Measurements from ENCODE around the gene DEFB131A.
"Not testable (repeated sequence)": the region's sequence is repeated elsewhere in the genome, so short reads cannot be mapped to it uniquely, and the experiment has no call there.

The DEFB131A gene, protein sequence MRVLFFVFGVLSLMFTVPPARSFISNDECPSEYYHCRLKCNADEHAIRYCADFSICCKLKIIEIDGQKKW

DNA sequence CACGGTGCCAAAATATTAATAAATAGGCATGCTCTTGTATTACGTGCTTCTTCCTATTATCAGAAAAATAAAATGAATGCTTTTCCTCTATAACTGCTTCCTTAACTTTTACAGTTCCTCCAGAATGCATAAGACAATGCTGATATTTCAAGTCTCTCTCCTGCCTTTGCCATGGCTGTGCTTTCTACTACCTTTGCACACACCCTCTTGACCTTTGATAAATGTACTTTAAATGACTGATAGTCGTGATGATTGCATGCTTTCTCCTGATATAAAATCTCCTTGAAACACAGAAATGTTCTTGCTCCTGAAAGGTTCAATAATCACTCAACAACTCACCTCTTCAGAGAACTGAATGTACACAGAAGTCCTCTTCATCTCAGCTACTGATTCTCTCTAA, at the start of gene DEFB131A:
DEFB131A (plus strand) TSS at position 301 of the 400 bp plus-strand sequence. CDS start 120 bp downstream, outside the sequence.
- ATAC-seq, result not testable (repeated sequence)

DNA sequence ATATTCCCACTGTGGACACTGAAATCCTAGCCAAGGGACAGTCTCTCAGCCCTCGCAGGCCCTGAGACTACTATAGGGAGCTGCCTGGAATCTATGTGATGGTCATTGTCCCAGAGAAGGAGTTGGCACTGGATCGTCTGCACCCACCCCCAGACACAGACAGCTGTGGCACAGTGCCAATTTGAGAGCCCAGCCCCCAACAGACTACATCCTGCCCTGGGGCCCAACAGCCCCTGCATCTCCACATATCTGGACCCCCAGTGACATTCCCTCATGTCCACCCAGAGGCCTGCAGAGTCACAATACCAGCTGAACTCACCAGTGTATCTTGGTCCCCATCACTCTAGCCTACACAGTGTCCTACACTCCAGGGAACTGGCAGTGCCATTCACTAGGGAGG, 38.4 kb upstream of the DEFB131A start:
- ATAC-seq, result not testable (repeated sequence)

DNA sequence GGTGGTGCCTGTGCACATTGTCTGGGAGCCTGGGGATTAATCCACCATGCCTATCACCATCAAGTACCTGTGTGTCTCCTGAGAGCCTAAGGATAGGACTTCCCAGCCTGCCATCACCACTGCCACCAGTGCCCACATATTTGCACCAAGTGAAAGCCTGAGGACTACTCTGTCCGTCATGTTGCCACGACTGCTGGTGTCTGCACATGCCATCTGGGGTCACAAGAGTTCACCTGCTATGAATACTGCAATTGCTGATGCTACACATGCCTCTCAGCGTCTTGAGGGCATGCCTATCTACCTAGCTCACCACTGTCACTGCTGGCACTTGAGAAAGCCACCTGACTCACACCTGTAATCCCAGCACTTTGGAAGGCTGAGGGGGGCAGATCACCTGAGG, 37.7 kb upstream of the DEFB131A start:
- not testable (repeated sequence) for ATAC-seq

DNA sequence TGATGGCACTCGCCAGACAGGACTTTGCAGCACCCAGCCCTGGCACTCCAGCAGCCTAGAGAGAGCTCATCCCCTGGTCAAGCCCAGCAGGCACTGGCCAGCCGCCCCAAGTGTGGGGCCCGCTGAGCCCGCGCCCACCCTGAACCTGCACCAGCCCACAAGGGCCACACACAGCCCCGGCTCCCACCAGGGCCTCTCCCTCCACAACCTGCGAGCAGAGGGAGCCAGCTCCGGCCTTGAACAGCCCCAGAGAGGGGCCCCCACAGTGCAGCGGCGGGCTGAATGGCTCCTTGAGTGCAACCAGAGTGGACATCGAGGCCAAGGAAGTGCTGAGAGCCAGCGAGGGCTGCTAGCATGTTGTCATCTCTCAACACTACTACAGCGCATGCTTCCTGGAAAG, 34.4 kb upstream of the DEFB131A start:
- ATAC-seq, result no peak

DNA sequence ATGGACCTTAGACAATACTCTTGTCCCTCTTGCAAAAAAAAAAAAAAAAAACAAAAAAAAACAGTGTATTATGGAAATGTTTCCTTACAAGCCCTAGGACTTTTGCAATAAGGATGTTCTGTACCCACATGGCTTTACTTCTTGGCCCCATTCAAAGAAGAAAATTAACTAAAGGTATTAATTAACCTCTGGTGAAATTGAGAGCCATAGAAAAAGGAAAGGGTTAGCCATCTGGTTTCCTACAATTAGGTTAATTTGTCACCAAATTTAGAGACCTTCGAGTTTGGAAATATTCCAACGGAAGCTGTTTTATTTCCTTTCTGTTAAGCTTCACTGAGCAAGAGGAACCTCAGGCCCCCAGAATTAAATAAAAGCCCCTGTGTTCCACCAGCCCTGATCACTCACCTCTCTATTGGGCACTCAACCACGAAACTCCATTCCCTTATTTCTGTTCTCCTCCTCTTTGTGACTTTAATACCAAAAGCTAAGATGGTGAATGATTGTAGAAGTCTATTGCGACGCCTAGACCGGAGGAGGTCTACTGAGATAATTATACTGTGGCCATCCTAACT, 22.2 kb upstream of the DEFB131A start:
- ATAC-seq, result not testable (repeated sequence)

DNA sequence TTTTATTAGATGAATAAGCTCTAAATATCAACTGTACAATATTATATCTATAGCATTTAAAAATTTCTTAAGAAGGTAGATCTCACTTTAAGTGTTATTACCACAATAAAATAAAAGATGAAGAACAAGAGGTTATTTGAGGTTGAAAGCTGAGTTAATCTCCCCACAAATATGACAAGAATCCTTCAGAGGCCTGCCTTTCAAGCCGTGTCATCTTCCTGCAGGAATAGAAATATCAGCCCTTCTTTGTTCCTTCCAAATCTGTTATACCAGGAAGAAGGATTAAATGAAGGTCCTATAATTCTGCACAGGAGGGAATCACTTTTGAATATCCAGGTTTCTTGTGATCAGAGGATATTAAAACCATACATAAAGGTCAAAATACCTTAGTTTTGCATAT, 18.3 kb upstream of the DEFB131A start:
- not testable (repeated sequence) for ATAC-seq

DNA sequence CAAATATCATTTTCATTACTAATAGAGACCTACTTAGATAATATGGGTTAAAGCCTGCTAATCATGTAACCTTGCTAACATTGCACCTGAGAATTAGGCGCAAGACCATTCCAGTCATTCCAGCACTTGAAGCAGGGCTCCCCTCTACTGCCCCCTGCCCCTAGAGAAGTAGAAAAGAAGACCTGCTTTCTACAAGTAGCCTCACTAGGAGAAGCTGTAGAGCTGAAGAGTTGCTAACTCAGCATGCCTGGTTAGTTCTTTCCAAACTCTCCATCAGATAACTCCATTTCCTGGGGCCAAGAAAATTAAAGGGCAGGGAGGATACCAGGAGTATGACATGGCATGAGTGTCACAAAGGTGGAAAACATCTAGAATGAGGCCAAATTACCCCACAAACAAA, 14.2 kb upstream of the DEFB131A start:
- not testable (repeated sequence) for ATAC-seq

DNA sequence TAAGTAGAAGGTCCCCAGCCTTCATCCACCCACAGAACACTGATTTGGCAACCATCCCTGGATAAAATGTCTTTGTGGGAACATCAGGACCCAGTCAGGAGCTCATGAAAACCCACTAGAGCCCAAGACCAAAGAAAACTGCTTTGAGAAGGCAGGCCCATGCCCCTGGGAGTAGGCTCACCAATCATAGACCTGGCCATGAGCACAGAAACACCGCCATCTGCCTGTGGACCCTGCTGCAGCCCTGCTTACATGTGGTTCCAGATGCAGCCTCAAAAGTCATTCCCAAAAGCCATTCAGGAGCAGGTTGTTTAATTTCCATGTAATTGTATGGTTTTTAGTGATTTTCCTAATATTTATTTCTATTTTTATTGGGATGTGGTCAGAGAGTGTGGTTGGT, 10.9 kb upstream of the DEFB131A start:
- not testable (repeated sequence) for ATAC-seq

DNA sequence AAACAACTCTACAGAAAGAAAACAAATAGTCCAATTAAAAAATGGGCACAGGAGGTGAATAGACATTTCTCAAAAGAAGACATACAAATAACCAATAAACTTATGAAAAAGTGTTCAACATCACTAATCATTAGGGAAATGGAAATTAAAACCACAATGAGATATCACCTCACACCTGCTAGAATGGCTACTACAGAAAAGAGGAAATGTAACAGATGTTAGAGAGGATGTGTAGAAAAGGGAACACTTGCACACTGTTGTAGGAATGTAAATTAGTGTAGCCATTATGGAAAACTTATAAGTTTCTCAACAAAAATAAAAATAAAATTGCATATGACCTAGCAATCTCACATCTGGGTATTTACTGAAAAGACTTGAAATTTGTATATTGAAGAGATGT, 7.5 kb upstream of the DEFB131A start:
- not testable (repeated sequence) for ATAC-seq

DNA sequence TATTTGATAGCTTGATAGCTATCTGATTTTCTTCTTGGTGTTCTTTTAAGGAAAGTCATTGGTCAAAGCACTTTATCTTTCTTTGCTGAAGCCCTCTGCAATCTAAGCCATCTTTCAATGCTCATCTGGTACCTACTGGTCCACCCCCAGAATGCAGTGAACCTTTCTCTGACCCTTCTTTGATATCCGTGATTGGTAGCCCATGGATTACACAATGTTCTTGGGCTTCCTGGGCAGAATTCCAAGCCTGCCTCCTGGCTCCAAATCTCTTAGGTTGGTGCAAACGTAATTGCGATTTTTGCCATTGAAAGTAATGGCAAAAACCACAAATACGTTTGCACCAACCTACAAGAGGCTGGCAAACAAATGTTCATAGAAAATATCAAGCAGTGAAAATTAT, 1.9 kb upstream of the DEFB131A start:
- ATAC-seq, result not testable (repeated sequence)

DNA sequence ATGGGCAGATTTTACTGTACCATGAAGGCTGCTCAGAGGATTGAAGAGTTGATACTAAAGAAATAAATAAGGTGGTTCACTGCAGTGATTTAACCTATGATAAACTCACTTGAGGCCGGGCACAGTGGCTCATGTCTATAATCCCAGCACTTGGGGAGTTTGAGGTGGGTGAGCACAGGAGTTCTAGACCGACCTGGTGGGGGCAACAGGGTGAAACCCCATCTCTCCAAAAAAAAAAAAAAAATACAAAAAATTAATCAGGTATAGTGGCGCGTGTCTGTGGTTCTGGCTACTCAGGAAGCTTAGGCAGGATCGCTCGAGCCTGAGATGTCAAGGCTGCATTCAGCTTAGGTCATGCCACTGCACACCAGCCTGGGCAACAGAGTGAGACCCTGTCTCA, 467 bp downstream of the DEFB131A start:
- ATAC-seq, result not testable (repeated sequence)

DNA sequence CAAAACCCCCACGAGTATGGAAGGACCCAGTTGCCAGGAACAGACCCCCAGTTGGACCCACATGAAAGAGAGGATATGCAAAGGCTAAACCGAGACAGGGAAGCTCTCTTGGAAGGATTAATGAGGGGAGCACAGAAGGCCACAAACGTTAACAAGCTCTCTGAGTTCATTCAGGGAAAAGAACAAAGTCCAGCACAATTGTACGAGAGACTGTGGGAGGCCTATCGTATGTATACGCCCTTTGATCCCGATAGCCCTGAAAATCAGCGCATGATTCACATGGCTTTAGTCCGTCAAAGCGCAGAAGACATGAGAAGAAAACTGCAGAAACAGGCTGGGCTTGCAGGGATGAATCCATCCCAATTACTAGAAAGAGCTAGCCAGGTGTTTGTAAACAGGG, 8.0 kb downstream of the DEFB131A start:
- ATAC-seq, result not testable (repeated sequence)

DNA sequence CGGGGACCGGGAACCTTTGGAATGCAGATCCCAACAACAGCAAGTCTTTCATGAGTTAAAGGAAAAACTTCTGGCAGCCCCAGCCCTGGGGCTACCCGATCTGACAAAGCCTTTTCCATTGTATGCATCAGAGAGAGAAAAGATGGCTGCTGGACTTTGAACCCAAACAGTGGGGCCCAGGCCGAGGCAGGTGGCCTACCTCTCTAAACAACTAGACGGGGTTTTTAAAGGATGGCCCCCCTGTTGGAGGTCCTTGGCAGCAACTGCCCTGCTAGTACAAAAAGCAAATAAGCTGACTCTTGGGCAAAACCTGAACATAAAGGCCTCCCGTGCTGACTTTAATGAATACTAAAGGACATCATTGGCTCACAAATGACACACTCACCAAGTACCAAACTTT, 10.1 kb downstream of the DEFB131A start:
- not testable (repeated sequence) for ATAC-seq

DNA sequence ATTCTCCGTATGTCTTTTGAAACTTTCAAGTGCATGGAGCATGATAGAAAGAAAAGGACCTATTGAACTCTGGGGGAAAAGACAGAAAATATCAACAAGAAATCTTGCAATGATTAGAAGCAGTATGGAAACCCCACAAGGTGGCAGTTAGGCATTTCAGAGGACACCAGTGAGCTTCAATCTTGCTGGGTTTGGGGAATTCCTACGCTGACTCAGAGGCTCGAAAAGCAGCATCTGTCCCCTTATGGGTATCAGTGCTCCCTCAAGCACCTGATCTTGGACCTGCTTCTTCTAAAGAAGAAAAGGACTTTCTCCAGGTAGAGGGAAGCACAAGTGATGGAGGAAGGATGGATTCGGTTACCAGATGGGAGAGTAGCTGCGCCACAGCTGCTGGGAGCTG, 10.8 kb downstream of the DEFB131A start:
- not testable (repeated sequence) for ATAC-seq

DNA sequence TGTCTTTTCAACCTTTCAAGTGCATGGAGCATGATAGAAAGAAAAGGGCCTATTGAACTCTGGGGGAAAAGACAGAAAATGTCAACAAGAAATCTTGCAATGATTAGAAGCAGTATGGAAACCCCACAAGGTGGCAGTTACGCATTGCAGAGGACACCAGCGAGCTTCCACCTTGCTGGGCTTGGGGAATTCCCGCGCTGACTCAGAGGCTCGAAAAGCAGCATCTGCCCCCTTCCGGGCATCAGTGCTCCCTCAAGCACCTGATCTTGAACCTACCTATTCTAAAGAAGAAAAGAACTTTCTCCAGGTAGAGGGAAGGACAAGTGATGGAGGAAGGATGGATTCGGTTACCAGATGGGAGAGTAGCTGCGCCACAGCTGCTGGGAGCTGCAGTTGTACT, 35.3 kb downstream of the DEFB131A start:
- not testable (repeated sequence) for ATAC-seq

DNA sequence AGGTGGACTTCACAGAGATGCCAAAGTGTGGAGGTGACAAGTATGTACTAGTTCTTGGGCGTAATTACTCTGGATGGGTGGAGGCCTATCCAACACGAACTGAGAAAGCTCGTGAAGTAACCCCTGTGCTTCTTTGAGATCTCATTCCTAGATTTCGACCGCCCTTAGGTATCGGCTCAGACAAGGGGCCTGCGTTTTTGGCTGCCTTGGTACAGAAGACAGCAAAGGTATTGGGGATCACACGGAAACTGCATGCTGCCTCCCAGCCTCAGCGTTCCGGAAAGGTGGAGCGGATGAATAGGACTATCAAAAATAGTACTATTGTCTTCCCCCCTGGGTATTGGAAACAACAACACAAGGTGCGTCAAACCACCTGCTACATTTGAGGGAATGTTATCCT, 35.9 kb downstream of the DEFB131A start:
- not testable (repeated sequence) for ATAC-seq

DNA sequence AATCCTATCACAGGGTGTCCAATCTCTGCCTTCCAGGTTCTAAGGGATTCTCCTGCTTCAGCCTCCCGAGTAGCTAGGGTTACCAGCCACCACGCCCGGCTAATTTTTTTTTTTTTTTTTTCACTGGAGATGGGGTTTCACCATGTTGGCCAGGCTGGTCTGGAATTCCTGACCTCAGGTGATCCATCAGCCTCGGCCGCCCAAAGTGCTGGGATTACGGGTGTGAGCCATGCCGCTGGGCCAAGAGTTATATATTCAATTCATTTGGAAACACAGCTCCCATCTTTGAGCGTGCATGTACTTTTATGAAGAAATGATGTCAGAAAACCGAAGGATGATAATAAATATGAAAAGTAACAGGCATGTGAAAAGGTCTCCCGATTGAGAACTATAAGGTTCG, 38.7 kb downstream of the DEFB131A start:
- ATAC-seq, result not testable (repeated sequence)

DNA sequence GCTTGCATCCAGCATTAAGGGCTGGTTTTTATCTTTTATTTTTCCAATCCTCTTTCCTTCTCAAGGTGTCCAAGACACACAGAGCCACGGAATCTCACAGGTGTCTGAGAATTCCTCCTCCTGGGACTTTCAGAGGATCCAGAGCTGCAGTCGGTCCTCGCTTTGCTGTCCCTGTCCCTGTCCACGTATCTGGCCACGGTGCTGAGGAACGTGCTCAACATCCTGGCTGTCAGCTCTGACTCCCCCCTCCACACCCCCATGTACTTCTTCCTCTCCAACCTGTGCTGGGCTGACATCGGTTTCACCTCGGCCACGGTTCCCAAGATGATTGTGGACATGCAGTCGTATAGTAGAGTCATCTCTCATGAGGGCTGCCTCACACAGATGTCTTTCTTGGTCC, 39.5 kb downstream of the DEFB131A start:
- ATAC-seq, result not testable (repeated sequence)

DNA sequence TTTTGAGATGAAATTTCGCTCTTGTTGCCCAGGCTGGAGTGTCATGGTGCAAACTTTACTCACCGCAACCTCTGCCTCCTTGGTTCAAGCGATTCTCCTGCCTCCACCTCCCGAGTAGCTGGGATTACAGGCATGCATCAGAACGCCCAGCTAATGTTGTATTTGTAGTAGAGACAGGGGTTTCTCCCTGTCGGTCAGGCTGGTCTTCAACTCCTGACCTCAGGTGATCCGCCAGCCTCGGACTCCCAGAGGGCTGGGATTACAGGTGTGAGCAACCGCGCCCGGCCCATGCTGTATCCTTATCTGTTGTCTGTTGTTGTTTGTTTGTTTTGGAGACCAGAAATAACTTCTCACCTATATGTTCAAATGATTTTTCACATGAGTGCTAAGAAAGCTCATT, 42.7 kb downstream of the DEFB131A start:
- not testable (repeated sequence) for ATAC-seq

DNA sequence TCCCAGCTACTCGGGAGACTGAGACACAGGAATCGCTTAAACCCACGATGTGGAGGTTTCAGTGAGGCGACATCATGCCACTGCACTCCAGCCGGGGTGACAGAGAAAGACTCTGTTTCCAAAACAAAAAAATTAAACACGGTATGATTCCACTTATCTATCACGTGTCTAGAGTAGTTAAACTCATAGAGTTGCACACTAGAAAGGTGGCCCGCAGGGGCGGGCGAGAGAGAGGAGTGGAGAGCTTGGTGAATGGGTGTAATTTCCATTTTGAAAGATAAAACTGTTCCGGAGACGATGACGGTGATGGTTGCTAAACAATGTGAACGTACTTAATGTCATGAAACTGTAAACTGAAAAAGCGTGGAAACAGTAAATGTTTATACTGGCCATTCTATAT, 44.6 kb downstream of the DEFB131A start:
- not testable (repeated sequence) for ATAC-seq

DNA sequence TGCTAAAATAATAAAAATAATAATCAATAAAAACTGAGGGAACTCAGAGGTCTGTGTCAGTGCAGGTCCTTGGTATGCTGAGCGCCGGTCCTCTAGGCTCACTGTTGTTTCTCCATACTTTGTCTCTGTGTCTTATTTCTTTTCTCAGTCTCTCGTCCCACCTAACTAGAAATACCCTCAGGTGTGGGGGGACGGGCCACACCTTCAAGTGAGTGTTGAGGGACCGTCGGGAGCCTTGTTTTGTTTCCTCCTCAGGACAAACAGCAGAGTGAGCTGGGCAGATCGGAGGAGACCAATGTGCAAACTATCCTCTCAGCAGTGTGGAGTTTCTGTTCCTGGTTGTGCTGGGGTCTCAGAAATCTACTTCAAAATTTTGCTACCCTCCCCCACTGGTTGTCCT, 46.3 kb downstream of the DEFB131A start:
- ATAC-seq, result not testable (repeated sequence)

DNA sequence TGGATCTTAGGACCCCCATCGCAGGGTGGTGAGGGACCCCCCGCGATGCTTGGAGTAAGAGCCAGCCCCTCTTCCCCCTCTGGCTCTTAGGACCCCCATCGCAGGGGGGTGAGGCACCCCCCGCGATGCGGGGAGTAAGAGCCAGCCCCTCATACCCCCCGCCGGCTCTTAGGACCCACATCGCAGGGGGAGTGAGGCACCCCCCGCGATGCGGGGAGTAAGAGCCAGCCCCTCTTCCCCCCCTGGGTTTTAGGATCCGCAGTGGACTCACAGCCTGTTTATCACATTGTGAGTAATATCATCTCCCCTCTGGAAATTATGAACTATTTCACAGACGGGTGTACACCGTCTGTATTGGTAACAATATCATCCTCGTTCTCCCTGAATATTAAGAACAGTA, 46.8 kb downstream of the DEFB131A start:
- ATAC-seq, result not testable (repeated sequence)

DNA sequence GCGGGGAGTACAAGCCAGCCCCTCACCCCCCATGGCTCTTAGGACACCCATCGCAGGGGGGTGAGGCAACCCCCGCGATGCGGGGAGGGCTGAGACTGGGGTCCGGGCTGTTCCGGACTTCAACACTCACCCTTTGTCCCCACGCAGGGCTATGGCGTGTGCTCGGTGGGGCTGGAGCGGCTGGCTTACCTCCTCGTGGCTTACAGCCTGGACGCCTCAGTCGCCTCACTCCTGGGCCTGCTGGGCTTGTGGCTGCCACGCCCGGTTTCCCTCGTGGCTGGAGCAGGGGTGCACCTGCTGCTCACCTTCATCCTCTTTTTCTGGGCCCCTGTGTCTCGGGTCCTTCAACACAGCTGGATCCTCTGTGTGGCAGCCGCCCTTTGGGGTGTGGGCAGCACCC, 49.4 kb downstream of the DEFB131A start:
- not testable (repeated sequence) for ATAC-seq

DNA sequence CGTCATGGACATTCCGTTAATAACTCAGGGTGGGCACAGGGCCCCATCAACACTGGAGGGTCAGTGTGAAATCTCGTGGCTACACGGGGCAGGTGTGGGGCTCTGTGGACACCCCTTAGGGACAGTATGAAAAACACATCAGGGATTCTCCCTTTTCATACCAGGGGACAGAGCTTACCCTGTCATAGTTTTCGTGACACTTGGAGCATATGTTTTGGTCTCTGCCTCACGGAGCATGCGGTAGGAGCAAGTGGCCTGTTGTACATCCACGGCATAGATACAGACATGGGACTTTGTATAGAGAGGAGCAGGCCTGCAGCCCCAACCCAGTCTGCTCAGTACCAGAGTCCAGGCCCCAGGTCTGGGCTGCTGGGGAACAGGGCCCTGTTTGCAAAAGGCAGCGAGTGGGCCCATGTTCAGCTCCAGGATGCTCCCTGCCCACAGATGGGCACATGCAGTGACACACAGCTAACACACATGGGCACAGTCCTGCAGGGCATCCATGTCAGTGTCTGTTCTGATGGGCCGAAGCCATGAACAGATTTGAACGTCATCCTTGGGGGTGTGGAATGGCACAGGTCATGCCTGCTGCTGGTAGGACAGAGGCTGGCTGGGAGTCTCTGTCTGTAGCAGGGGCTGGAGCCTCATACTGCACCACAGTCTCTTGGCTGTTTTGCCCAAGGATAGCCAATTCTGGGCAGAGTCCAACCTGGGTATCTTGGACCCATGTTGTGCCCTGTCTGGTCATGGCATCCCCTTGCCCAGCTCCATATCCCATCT, 50.2 kb downstream of the DEFB131A start:
- not testable (repeated sequence) for ATAC-seq

Data from activated CD4-positive, CD25-positive, alpha-beta regulatory T cell treated with anti-CD3 and anti-CD28 coated beads, Interleukin-2, amount 50 U/mL, for 24 hours (primary cell).